ENCODE results near the gene PARP3. TPM values are rescaled to one million over a fixed set of nuclear protein-coding genes. Genes with fewer than 3 reads are reported as not detected.
"Not testable (repeated sequence)": the region's sequence is repeated elsewhere in the genome, so short reads cannot be mapped to it uniquely, and the experiment has no call there.

The PARP3 gene
- total RNA-seq, result 1.7 TPM

DNA sequence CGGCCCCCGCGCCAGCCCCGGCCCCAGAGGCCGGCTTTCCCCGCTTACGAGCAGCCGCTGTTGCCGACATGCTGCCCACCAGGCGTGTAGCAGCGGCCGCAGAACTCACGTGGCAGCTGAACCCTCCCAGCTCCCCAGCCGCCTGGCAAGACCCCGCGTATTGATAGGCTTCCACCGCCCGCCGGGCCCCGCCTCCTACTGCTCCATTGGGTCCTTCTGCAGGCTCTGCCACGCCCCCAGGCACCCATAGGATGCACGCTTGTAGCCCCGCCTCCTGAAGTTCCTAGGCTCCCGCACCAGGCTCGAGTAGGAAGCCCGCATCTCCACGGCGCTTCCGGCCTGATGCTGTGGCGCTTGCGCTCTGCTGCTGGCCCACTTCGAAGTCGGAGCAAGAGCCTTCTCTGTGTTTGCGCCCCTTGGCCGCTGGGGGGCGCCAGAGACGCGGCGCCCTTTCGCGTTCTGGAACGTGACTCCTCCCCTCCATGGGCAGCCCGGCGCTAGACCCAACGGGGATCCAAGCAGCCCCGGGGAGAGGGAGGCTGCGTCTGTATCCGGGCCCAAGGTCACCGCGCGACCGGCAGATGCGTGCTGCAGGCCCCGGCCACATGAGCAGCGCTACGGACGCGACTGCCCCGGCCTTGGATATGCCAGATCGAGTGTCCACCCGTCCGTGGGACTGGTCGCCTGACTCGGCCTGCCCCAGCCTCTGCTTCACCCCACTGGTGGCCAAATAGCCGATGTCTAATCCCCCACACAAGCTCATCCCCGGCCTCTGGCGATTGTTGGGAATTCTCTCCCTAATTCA lies at the start of gene PARP3, which contains the start of gene RRP9:
Gene PARP3 (plus strand): TSS at position 566 of the 805 bp plus-strand sequence. CDS start 993 bp downstream, outside the sequence.
Gene RRP9 (minus strand): TSS at position 107 of the 805 bp plus-strand sequence. CDS start 37 bp downstream, at position 70.
- peak; percentile 100 for DNase-seq

GRCh38 chr3:51894391-51894790 lies 47.8 kb upstream of the PARP3 start:
- no peak for DNase-seq

GRCh38 chr3:51894939-51895338 lies 47.2 kb upstream of the PARP3 start:
- no peak for DNase-seq

DNA sequence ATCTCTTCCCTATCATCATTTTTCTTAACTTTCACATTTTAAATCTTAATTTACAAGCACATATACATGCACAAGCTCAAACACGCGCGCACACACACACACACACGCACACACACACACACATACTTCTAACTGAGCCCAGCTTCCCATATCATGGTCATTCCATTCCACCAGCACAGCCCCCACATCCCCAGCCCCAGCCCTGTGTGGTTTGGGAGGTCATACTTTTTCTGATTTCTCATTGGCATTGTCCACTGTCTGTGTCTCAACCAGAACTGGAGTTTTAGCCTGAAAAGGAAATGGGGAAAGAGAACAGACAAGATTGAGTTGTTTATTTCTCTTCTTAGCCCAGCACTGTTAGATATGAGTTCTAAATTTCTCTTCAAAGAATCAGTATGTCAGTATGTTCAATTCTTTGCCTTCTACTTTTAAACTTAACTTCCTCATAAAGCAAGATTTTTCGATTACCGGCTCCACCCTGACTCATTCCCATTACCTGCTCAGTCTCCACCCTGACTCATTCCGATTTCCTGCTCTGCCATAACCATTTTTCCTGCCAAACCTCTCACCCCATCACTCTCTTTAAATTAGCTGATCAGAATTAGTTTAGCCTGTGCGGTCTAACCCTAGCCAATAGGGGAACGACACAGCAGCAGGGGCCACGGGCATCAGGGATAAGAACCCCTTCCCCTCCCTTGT lies 45.4 kb upstream of the PARP3 start:
- DNase-seq, result no peak

GRCh38 chr3:51897391-51897790 lies 44.8 kb upstream of the PARP3 start:
- DNase-seq, result no peak

GRCh38 chr3:51900043-51900442 lies 42.1 kb upstream of the PARP3 start:
- not testable (repeated sequence) for DNase-seq

DNA sequence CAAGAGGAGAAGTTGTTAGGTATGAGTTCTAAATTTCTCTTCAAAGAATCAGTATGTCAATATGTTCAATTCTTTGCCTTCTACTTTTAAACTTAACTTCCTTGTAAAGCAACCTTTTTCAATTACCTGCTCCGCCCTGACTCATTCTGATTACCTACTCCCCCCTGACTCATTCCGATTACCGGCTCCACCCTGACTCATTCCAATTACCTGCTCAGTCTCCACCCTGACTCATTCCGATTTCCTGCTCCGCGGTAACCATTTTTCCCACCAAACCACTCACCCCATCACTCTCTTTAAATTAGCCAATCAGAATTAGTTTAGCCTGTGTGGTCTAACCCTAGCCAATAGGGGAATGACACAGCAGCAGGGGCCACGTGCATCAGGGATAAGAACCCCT lies 39.8 kb upstream of the PARP3 start:
- DNase-seq, result not testable (repeated sequence)

- no peak for DNase-seq
Measured at GRCh38 chr3:51904034-51904823, 37.9 kb upstream of the PARP3 start.

DNA sequence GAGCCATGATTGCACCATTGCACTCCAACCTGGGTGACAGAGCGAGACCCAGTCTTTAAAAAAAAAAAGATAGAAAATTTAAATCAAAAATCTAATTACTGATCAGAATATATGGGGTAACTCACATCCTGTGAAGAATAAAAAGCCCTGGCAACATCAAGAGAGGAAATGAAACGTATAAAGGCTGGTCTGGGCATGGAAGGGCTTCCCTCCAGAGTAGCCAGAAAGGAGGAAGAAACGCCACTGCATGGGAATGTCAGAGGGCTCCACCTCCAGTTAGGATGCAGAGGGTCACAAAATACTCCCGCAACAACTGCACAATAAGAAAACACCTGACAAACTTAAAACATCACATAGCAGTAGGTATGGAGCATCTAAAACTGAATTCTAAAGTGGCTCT lies 34.1 kb upstream of the PARP3 start:
- DNase-seq, result no peak

DNA sequence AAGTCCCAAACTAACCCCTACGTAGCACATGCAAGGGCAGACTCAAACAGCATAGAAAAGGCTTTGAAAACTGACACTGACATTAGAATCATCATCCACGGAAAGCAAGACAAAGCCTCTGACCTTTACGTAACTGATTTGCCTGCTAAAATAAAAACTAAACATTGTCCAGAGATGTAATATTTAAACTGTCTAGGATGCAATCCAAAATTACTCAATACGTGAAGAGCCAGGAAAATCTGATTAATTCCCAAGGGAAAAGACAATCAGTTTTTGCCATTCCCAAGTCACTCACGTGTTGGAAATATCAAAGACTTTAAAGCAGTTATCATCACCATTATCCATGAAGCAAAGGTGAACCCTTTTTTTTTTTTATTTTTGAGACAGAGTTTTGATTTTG lies 25.7 kb upstream of the PARP3 start:
- no peak for DNase-seq

GRCh38 chr3:51921081-51921578 lies 21.0 kb upstream of the PARP3 start:
- no peak for DNase-seq

DNA sequence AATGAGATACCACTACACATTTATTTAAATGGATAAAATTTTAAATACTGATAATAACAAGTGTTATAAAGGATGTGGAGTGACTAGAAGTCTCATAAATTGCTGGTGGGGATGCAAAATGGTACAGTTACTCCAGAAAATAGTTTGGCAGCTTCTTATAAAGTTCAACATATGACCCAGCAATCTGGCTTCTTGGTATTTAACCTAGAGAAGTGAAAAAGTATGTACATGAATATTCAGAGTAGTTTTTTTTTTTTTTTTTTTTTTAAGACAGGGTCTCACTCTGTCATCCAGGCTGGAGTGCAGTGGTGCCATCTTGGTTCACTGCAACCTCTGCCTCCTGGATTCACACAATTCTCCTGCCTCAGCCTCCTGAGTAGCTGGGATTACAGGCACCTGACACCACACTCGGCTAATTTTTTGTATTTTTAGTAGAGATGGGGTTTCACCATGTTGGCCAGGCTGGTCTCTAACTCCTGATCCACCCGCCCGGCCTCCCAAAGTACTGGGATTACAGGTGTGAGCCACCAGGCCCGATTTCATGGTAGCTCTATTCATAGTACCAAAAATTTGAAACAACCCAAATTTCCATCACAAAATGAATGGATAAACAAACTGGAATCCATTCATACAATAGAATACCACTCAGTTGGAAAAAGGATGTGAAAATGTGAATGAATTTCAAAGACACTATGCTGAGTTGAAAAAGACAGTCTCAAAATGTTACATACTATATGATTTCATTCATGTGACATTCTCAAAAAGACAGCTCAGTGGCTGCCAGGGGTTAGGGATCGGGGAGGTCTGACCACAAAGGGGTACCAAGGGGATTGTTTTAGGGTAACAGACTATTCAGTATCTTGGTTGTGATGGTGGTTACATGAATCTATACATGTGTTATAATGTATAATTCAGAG lies 14.8 kb upstream of the PARP3 start:
- DNase-seq, result no peak

GRCh38 chr3:51928438-51928837 lies 13.7 kb upstream of the PARP3 start:
- no peak for DNase-seq

DNA sequence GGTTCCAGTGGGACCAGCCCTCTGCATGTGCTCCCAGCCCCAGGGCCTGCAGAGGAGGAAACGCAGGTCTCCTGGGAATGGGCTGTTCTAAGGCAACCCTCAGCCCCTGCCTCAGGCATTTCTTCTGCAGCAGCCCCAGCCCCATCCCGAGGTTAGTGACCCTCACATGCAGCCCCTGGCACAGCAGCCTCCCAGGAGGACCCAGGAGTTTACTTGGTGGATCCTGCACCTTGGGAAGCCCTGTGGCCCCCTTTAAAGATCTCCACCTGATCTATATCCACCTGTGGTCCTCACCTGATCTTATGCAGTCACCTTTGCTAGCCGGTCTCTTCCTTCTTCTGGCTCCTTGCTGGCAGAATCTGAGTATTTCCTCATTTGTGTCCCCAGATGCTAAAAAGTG lies 13.2 kb upstream of the PARP3 start:
- not testable (repeated sequence) for DNase-seq

GRCh38 chr3:51929420-51930003 lies 12.7 kb upstream of the PARP3 start:
- no peak for DNase-seq

DNA sequence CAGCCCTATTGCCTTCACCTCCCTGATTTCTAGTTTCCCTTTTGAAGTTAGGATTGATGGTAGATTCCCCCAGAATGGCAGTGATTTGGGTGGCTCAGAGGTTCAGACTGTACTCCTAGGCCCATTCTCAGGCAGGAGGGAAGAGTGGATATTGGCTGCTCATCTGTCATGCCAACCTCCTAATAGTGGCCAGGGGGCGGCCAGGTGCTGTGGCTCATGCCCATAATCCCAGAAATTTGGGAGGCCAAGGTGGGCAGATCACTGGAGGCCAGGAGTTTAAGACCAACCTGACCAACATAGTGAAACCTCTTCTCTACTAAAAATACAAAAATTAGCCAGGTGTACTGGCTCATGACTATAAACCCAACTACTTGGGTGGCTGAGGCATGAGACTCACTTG lies 11.7 kb upstream of the PARP3 start:
- no peak for DNase-seq

GRCh38 chr3:51931756-51932155 lies 10.4 kb upstream of the PARP3 start:
- no peak for DNase-seq

DNA sequence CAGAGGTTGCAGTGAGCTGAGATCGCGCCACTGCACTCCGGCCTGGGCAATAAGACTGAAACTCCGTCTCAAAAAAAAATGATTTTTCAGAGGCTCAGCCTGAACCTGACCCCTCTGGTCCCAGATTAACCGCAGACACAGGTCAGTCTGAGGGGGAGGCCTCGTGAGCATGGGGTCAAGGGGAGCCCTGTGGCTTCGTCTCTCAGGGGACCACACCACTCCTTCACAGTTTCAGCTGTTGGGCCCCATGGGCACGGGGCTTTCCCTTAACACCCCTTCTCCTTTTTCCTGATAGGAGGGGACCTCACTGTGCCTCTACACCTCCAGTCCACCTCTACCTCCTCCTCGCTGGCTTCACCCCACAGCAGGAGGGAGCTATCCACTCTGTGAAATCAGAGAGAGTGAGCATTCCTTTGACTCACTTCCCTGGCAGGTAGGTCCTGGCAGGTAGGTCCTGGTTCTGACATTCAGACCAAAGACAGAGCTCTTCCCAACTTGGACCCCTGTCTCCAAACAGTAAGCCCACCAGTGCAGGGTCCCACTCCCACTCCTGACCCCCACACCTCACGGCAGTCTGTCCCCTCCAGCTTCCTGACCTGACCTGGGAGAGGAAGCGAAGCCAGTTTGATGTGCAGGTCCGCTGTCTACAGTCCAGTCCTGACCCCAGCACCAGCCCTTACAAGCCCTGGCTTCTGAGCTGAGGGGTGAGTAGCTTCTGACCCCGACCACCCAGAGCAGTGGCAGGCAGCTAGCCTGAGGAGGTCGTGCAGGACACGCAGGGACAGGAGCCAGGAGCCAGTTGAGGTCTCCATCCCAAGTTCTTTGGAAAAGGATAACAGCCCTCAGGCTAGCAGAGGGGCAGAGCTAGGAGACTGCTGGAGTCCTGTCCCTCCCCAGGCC lies 9.4 kb upstream of the PARP3 start:
- no peak for DNase-seq

GRCh38 chr3:51933471-51934138 lies 8.6 kb upstream of the PARP3 start:
- no peak for DNase-seq
